Calu3 (cell line): ENCODE results near the gene SPR. TPM values are rescaled to one million over a fixed set of nuclear protein-coding genes. Genes with fewer than 3 reads are reported as not detected.

Source experiments
- BruUV-seq: library from RNA; stranded (reverse); fragments of 400-500 nt; replicated peaks from 2 replicates; lab custom pipeline; 2021; lab: Mats Ljungman, UMichigan
- CTCF ChIA-PET: fragments of 300-600 bp; sonication (Branson Sonifier 250); formaldehyde crosslinking; loops from one replicate; lab custom pipeline; 2022; ENCODE audit warnings: antibody characterized with exemption; lab: Charles Lee
- DNase-seq: peaks from one replicate; pipeline ENCODE4 v3.0.0; 2022
- H3K27ac Mint-ChIP-seq: one replicate; pipeline ENCODE4 v1.8.0; 2022; ENCODE audit warnings: mixed read lengths; ENCODE audit not compliant: unreplicated experiment
- H3K27me3 Mint-ChIP-seq: one replicate; pipeline ENCODE4 v1.8.0; 2022; ENCODE audit warnings: mixed read lengths; ENCODE audit not compliant: unreplicated experiment
- H3K36me3 Mint-ChIP-seq: one replicate; pipeline ENCODE4 v1.8.0; 2022; ENCODE audit warnings: mild to moderate bottlenecking, moderate library complexity, mixed read lengths; ENCODE audit not compliant: insufficient read depth, unreplicated experiment
- H3K4me1 Mint-ChIP-seq: one replicate; pipeline ENCODE4 v1.8.0; 2022; ENCODE audit warnings: mild to moderate bottlenecking, low read depth, mixed read lengths; ENCODE audit not compliant: unreplicated experiment
- H3K4me3 Mint-ChIP-seq: one replicate; pipeline ENCODE4 v1.8.0; 2022; ENCODE audit warnings: mild to moderate bottlenecking, low read depth, moderate library complexity, mixed read lengths; ENCODE audit not compliant: unreplicated experiment
- H3K9me3 Mint-ChIP-seq: one replicate; pipeline ENCODE4 v1.8.0; 2022; ENCODE audit warnings: low read depth, mixed read lengths; ENCODE audit not compliant: unreplicated experiment
- intact Hi-C: fragments of 100-400 bp; cut with micrococcal nuclease; formaldehyde crosslinking; loops from one replicate; pipeline ENCODE4 v1.10.0; 2022; ENCODE audit not compliant: unreplicated experiment
- total RNA-seq: library from RNA; stranded (reverse); gene quantifications from 2 replicates; pipeline ENCODE4 v1.2.3, GENCODE V29; 2022
- TF ChIP-seq, protein P1 (sequence below): fragments of 200-600 bp; IDR thresholded peaks from one replicate; pipeline ENCODE4 v1.8.0; 2022; ENCODE audit warnings: antibody characterized with exemption; ENCODE audit not compliant: unreplicated experiment

SPR gene
- total RNA-seq, 1 experiment from 2014 or later = 71.1 TPM

GRCh38 chr2:72851333-72851732 lies 35.9 kb upstream of the SPR start:
- Mint-ChIP-seq H3K27ac (no peak overlapping the region), H3K4me3 (no peak overlapping the region), H3K36me3 (no peaks in the 10 kb centered on the region), H3K4me1 (no peaks in the 10 kb centered on the region), H3K9me3 (no peaks in the 10 kb centered on the region), H3K27me3 (peaks cover 24% of the 10 kb centered on the region)
- BruUV-seq = no TSS peak
- DNase-seq = no peak
- CTCF ChIA-PET = no interaction called here
- intact Hi-C loops = no loop called here
- TF ChIP-seq, protein P1, sequence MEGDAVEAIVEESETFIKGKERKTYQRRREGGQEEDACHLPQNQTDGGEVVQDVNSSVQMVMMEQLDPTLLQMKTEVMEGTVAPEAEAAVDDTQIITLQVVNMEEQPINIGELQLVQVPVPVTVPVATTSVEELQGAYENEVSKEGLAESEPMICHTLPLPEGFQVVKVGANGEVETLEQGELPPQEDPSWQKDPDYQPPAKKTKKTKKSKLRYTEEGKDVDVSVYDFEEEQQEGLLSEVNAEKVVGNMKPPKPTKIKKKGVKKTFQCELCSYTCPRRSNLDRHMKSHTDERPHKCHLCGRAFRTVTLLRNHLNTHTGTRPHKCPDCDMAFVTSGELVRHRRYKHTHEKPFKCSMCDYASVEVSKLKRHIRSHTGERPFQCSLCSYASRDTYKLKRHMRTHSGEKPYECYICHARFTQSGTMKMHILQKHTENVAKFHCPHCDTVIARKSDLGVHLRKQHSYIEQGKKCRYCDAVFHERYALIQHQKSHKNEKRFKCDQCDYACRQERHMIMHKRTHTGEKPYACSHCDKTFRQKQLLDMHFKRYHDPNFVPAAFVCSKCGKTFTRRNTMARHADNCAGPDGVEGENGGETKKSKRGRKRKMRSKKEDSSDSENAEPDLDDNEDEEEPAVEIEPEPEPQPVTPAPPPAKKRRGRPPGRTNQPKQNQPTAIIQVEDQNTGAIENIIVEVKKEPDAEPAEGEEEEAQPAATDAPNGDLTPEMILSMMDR = no peak

DNA sequence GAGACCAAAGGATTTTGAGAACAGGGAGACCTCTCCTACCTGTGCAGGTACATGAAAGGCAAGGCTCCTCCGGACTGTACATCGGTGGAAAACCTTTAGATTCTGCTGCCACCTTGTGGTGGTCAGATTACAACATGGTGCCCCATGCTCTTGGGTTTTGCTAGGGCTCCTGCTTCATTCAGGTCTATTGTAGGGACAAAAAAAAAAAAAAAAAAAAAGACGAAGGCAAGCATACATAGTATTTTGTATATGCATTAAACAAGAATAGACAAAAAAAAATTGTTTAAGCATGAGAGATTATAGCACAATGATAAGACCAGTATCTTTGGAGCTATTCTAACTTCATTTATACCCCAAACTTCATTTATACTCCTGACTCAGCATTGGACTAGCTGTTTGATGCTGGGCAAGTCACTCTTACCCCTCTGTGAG lies 27.4 kb upstream of the SPR start:
- no TSS peak for BruUV-seq
- TF ChIP-seq, protein P1 = peak; percentile 55
- CTCF ChIA-PET = interaction anchor here (0.7 to 1.0 kb wide), 4 partner anchors 27 to 80 kb away, joined by 3 to 11 read pairs (median 5); partner anchors contain the start of gene SPR
- intact Hi-C loops = loop anchor here (1.0 to 5.0 kb wide), 2 partner anchors 38 to 89 kb away; no protein-coding TSS in a partner anchor
- Mint-ChIP-seq H3K36me3 (no peaks in the 10 kb centered on the region), H3K27me3 (peaks cover 35% of the 10 kb centered on the region), H3K4me3 (no peak overlapping the region), H3K9me3 (no peaks in the 10 kb centered on the region), H3K27ac (no peak overlapping the region), H3K4me1 (peaks cover 14% of the 10 kb centered on the region)
- peak; percentile 82 for DNase-seq

DNA sequence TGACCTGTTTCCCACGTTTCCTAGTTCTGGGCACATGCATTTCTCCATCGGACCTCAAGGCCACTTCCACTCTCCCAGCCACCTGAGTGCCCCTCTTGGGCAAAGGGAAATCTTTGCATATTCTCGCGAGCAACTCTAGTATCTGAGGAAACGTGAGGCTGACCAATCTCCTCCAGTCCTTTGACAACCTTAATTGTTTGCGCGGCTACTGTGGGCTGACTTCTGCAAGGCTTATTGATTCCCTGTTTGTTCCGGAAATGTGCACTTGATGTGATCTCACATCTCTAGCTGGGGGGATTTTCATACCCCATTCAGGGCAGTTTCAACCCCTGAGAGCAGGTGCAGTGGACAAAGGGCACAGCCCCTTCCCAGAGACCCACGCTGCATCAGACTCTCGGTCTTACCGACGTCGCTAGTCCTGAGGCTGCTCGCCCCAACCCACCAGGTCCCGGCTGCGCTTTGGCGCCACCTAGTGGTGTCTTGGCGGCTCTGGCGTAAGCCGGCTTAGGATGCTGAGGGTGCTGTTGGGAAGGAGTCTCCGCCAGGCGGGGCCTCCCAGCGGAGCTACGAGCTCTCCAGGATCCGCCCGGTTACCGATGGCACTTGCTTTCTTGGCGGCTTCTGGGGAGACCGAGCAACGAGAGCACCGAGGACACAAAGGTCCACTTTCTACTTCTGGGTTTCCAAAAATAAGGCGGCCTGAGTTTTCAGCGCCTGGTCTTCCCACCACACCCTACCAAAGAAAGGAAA lies 24.8 kb upstream of the SPR start:
- H3K27ac Mint-ChIP-seq = no peak overlapping the region
- no peaks in the 10 kb centered on the region for H3K9me3 Mint-ChIP-seq
- intact Hi-C loops = no loop called here
- H3K36me3 Mint-ChIP-seq = no peaks in the 10 kb centered on the region
- BruUV-seq = no TSS peak
- peak; percentile 96 for DNase-seq
- peak overlapping the region; percentile 71 for H3K4me3 Mint-ChIP-seq
- CTCF ChIA-PET = interaction anchor here (0.6 to 1.3 kb wide), 7 partner anchors 12 to 96 kb away, joined by 3 to 16 read pairs (median 5); partner anchors contain the start of gene SPR
- TF ChIP-seq, protein P1 = peak; percentile 94
- H3K27me3 Mint-ChIP-seq = peaks cover 10% of the 10 kb centered on the region
- H3K4me1 Mint-ChIP-seq = peaks cover 14% of the 10 kb centered on the region

GRCh38 chr2:72863046-72863445 lies 24.2 kb upstream of the SPR start:
- intact Hi-C loops = no loop called here
- H3K27ac Mint-ChIP-seq = no peak overlapping the region
- TF ChIP-seq, protein P1 = no peak

More at GRCh38 chr2:72863046-72863445, 24.2 kb upstream of the SPR start:
- peaks cover 14% of the 10 kb centered on the region for H3K4me1 Mint-ChIP-seq
- CTCF ChIA-PET = interaction anchor here (0.6 to 1.3 kb wide), 7 partner anchors 11 to 97 kb away, joined by 3 to 16 read pairs (median 5); partner anchors contain the start of gene SPR
- H3K27me3 Mint-ChIP-seq = peaks cover 4% of the 10 kb centered on the region
- no TSS peak for BruUV-seq
- DNase-seq = no peak
- no peaks in the 10 kb centered on the region for H3K9me3 Mint-ChIP-seq
- H3K4me3 Mint-ChIP-seq = peak overlapping the region; percentile 71
- H3K36me3 Mint-ChIP-seq = no peaks in the 10 kb centered on the region
